ENCODE measurements around the gene PIGU. TPM values are rescaled to one million over a fixed set of nuclear protein-coding genes. Genes with fewer than 3 reads are reported as not detected.

The PIGU gene
- total and polyA plus RNA-seq, 9 of the 15 experiments (the other 6 are each of a cell fraction or from before 2014, with no cell fraction given): 6.5 to 100 (median 28.1) TPM

DNA sequence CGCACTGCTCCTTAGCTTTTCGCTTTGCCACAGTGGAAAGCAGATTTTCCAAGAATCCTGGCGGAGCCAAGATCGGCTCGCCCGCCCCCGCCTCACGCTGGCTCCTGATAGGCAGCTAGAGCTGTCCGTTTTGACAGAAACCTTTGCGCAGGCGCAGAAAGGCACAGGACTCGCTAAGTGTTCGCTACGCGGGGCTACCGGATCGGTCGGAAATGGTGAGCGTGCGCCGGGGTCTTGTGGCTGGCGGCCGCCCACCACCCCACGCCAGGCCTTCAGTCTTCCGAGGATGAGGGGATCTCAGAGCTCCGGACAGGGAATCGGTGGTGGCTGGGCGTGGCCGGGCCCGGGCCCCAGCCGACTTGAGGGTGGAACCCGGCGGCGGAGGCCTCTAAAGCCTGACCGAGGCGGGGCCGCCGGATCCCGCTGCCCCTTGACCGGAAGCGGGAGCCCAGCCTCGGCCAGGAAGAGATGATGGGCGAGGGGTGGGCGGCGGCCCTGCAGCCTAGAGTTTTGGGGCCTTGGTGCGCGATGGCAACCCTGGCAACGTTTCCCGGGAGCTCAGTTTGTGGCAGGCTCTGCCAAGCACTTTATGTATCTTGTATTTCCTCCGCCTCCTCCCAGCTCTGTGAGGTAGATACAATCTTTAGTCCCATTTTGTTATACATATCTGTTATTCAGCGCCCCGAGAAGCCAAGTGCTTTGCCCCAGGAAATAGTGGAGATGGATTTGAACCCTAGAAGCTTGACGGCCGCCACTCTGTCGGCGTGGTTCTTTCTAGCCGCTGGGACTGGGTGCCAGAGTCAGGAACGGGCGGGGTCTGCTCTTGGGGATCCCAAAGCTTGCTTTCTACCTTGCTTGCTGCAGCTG, 160.4 kb downstream of the PIGU start, which contains the start of gene DYNLRB1 (continued):
- 0 out of 2 replicates have a peak, but pooled peaks have one; percentile 22 for TF ChIP-seq ATF6 (CRISPR knock-in tag; IDR thresholded peaks at IDR 0.05)
- TF ChIP-seq, protein P1, sequence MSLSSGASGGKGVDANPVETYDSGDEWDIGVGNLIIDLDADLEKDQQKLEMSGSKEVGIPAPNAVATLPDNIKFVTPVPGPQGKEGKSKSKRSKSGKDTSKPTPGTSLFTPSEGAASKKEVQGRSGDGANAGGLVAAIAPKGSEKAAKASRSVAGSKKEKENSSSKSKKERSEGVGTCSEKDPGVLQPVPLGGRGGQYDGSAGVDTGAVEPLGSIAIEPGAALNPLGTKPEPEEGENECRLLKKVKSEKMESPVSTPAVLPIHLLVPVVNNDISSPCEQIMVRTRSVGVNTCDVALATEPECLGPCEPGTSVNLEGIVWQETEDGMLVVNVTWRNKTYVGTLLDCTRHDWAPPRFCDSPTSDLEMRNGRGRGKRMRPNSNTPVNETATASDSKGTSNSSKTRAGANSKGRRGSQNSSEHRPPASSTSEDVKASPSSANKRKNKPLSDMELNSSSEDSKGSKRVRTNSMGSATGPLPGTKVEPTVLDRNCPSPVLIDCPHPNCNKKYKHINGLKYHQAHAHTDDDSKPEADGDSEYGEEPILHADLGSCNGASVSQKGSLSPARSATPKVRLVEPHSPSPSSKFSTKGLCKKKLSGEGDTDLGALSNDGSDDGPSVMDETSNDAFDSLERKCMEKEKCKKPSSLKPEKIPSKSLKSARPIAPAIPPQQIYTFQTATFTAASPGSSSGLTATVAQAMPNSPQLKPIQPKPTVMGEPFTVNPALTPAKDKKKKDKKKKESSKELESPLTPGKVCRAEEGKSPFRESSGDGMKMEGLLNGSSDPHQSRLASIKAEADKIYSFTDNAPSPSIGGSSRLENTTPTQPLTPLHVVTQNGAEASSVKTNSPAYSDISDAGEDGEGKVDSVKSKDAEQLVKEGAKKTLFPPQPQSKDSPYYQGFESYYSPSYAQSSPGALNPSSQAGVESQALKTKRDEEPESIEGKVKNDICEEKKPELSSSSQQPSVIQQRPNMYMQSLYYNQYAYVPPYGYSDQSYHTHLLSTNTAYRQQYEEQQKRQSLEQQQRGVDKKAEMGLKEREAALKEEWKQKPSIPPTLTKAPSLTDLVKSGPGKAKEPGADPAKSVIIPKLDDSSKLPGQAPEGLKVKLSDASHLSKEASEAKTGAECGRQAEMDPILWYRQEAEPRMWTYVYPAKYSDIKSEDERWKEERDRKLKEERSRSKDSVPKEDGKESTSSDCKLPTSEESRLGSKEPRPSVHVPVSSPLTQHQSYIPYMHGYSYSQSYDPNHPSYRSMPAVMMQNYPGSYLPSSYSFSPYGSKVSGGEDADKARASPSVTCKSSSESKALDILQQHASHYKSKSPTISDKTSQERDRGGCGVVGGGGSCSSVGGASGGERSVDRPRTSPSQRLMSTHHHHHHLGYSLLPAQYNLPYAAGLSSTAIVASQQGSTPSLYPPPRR (CRISPR knock-in tag; IDR thresholded peaks at IDR 0.05; ENCODE audit: borderline replicate concordance): no peak
- no peak for TF ChIP-seq THRAP3 (IDR thresholded peaks at IDR 0.05; ENCODE audit: borderline replicate concordance)
- TF ChIP-seq GTF3C2 (IDR thresholded peaks at IDR 0.05; ENCODE audit: borderline replicate concordance, extremely low read depth, insufficient read length): no peak
- 0 out of 2 replicates have a peak, but pooled peaks have one; percentile 8 for TF ChIP-seq NR4A1 (CRISPR knock-in tag; IDR thresholded peaks at IDR 0.05)
- TF ChIP-seq NR4A1 (tag; IDR thresholded peaks at IDR 0.05): no peak
- TF ChIP-seq ESRRA (IDR thresholded peaks at IDR 0.05; ENCODE audit: borderline replicate concordance, low read depth): no peak; the same call in 1 of the 2 replicates
- TF ChIP-seq E2F1 (CRISPR knock-in tag; IDR thresholded peaks at IDR 0.05): no peak
- TF ChIP-seq, protein P2, sequence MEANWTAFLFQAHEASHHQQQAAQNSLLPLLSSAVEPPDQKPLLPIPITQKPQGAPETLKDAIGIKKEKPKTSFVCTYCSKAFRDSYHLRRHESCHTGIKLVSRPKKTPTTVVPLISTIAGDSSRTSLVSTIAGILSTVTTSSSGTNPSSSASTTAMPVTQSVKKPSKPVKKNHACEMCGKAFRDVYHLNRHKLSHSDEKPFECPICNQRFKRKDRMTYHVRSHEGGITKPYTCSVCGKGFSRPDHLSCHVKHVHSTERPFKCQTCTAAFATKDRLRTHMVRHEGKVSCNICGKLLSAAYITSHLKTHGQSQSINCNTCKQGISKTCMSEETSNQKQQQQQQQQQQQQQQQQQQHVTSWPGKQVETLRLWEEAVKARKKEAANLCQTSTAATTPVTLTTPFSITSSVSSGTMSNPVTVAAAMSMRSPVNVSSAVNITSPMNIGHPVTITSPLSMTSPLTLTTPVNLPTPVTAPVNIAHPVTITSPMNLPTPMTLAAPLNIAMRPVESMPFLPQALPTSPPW (CRISPR knock-in tag; IDR thresholded peaks at IDR 0.05): peak; percentile 84
- TF ChIP-seq ZNF830 (CRISPR knock-in tag; IDR thresholded peaks at IDR 0.05): 0 out of 2 replicates have a peak, but pooled peaks have one; percentile 13
- no peak for TF ChIP-seq NELFE (IDR thresholded peaks at IDR 0.05; ENCODE audit: insufficient read depth, insufficient read length)
- no peak for TF ChIP-seq NCOA4 (IDR thresholded peaks at IDR 0.05; ENCODE audit: partially characterized antibody)

All from K562 (cell line).